ENCODE data around the gene PLCB3. TPM values are rescaled to one million over a fixed set of nuclear protein-coding genes. Genes with fewer than 3 reads are reported as not detected.

PLCB3 gene
- polyA plus RNA-seq (2012; ENCODE audit: insufficient read depth, insufficient read length, low read depth), result 18.9 TPM

DNA sequence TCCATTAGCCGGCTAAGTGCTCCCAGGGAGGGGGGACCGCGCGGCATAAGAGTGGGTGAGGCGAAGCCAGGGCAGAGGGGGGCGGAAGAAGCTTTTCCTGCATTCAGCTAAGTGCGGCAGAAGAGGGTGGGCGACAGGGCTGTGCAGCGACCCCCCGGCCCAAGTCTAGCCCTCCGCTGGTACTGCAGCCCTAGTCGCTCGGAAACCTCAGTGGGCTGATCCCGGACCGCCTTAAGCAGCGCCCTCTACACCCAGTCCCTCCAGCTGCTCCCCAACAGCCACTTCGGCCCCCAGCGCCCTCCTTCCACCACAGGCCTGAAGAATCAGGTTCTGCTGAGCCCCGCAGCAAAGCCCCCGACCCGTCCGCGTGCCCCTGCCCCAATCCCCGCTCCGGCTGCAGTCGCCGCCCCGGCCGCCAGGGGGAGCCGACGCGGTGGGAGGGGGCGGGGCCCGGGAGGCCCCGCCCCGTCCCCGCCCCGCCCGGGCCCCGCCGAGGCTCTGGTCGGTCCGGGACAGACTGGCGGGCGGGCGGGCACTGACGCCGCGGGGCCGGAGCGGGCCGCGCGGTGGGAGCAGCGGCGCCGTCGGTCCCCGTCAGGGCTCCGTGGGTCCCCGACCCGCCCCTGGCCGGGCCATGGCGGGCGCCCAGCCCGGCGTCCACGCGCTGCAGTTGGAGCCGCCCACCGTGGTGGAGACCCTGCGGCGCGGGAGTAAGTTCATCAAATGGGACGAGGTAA lies at the start of gene PLCB3:
PLCB3 (plus strand) TSS at position 515 of the 737 bp plus-strand sequence; CDS start at position 635, 120 bp downstream.
- no peaks in the 10 kb centered on the region for H3K36me3 ChIP-seq
- peak; percentile 32; the same call in 1 of the 2 replicates for TF ChIP-seq CTCF (IDR thresholded peaks at IDR 0.05; ENCODE audit: low read depth, low read length)
- H3K9me3 ChIP-seq, result no peaks in the 10 kb centered on the region
- peak; percentile 55 for DNase-seq
- H3K4me1 ChIP-seq, result no peaks in the 10 kb centered on the region; the same call in 1 of the 2 replicates
- no peaks in the 10 kb centered on the region for H3K27me3 ChIP-seq
- H3K4me3 ChIP-seq (ENCODE audit: low read depth, low read length), result peak within 1 kb of the TSS; percentile 70

GRCh38 chr11:64201543-64201942 lies 49.8 kb upstream of the PLCB3 start:
- no peaks in the 10 kb centered on the region for H3K4me1 ChIP-seq
- TF ChIP-seq CTCF (IDR thresholded peaks at IDR 0.05; ENCODE audit: low read depth, low read length), result no peak
- H3K9me3 ChIP-seq, result no peaks in the 10 kb centered on the region
- H3K27me3 ChIP-seq, result no peaks in the 10 kb centered on the region
- peaks cover 50% of the 10 kb centered on the region for H3K36me3 ChIP-seq
- no peak overlapping the region for H3K4me3 ChIP-seq (ENCODE audit: low read depth, low read length)
- no peak for DNase-seq

DNA sequence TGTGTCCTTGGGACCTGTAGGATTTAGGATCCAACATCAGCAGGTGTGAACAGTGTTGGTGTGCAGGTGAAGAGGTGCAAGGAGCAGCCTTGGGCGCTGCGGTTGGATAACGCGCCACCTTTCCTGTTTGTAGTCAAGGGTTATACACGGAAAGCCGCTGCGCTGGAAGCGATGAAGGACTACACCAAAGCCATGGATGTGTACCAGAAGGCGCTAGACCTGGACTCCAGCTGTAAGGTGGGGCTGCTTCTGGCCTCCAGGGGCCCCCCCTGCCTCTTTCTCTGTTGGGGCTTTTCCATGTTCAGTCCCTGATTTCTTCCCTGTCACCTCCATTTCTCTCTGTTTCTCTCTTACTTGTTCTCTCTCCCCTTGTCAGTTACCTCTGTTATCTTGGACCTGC lies 48.3 kb upstream of the PLCB3 start:
- H3K36me3 ChIP-seq, result peaks cover 45% of the 10 kb centered on the region
- peaks cover 4% of the 10 kb centered on the region; the same call in 1 of the 2 replicates for H3K4me1 ChIP-seq
- no peak for TF ChIP-seq CTCF (IDR thresholded peaks at IDR 0.05; ENCODE audit: low read depth, low read length)

GRCh38 chr11:64203421-64204079 lies 47.8 kb upstream of the PLCB3 start:
- no peak for TF ChIP-seq CTCF (IDR thresholded peaks at IDR 0.05; ENCODE audit: low read depth, low read length)
- peaks cover 4% of the 10 kb centered on the region; the same call in 1 of the 2 replicates for H3K4me1 ChIP-seq
- H3K36me3 ChIP-seq, result peaks cover 45% of the 10 kb centered on the region

More for the DNA sequence above, 48.3 kb upstream of the PLCB3 start:
- no peak overlapping the region for H3K4me3 ChIP-seq (ENCODE audit: low read depth, low read length)
- DNase-seq, result no peak
- no peaks in the 10 kb centered on the region for H3K27me3 ChIP-seq
- no peaks in the 10 kb centered on the region for H3K9me3 ChIP-seq

DNA sequence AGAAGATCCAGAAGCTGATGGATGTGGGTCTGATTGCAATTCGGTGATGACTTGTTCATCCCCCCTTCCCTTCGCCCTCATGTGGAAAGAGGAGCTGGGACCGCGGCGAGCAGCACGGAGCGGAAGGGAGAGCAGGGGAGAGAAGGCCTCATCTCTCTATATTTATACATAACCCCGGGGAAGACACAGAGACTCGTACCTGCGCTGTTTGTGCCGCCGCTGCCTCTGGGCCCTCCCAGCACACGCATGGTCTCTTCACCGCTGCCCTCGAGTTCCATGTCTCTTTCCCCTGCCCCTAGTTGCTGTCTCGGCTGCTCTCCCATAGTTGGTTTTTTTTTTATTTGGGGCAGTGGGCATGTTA lies 47.3 kb upstream of the PLCB3 start:
- H3K36me3 ChIP-seq, result peaks cover 45% of the 10 kb centered on the region
- peaks cover 4% of the 10 kb centered on the region; the same call in 1 of the 2 replicates for H3K4me1 ChIP-seq
- H3K27me3 ChIP-seq, result no peaks in the 10 kb centered on the region
- TF ChIP-seq CTCF (IDR thresholded peaks at IDR 0.05; ENCODE audit: low read depth, low read length), result no peak
- H3K4me3 ChIP-seq (ENCODE audit: low read depth, low read length), result no peak overlapping the region
- no peak for DNase-seq
- H3K9me3 ChIP-seq, result no peaks in the 10 kb centered on the region

More at GRCh38 chr11:64203421-64204079, 47.8 kb upstream of the PLCB3 start:
- Histone ChIP-seq H3K9me3 (no peaks in the 10 kb centered on the region), H3K4me3 (ENCODE audit: low read depth, low read length) (no peak overlapping the region), H3K27me3 (no peaks in the 10 kb centered on the region)
- no peak for DNase-seq

Data from BE2C (cell line).